Endothelial cell of umbilical vein (primary cell): Measurements from ENCODE around the gene ENPEP. TPM values are rescaled to one million over a fixed set of nuclear protein-coding genes. Genes with fewer than 3 reads are reported as not detected.
A peak's percentile ranks its signal among the peaks of the same experiment; 100 is the strongest.

Experiments
- BruUV-seq: library from RNA; stranded (reverse); fragments of 400-500 nt; replicated peaks from 2 replicates; lab custom pipeline; 2021; lab: Mats Ljungman, UMichigan
- CTCF ChIA-PET: fragments of 300-600, 350-600 bp; sonication (Branson Sonifier 250); formaldehyde crosslinking; loops from one replicate; lab custom pipeline; 2021; ENCODE audit warnings: antibody characterized with exemption, inconsistent platforms; lab: Charles Lee
- POLR2A ChIA-PET: fragments of 300-600, 350-600 bp; sonication (Branson Sonifier 250); formaldehyde crosslinking; loops from one replicate; lab custom pipeline; 2021; ENCODE audit warnings: antibody characterized with exemption, inconsistent platforms; lab: Charles Lee
- DNase-seq: peaks from one replicate; pipeline ENCODE4 v3.0.0-alpha.2; 2011; ENCODE audit warnings: low read depth, low spot score
- FAIRE-seq: peaks from 2 replicates; lab custom pipeline; 2011; peaks lifted over from hg19 to GRCh38; lab: Jason Lieb, UNC
- H2AFZ ChIP-seq: 2 replicates; pipeline ENCODE4 v1.6.0; 2012; ENCODE audit warnings: low read depth, low read length, control low read depth, inconsistent platforms
- H3K27ac ChIP-seq: 2 replicates; pipeline ENCODE4 v1.5.1; 2011; ENCODE audit warnings: low read depth, mild to moderate bottlenecking, control low read depth, low read length, moderate library complexity; ENCODE audit not compliant: insufficient read depth
- H3K27me3 ChIP-seq, 2 experiments: 2 replicates each; pipeline versions ENCODE4 v1.6.0 to v1.6.1; 2011; ENCODE audit warnings: low read length in 2 of 2, mixed read lengths in 1 of 2; ENCODE audit not compliant: control insufficient read depth in 2 of 2, insufficient read depth in 2 of 2
- H3K36me3 ChIP-seq, 2 experiments: 2 replicates in 1 of 2; 3 replicates in 1 of 2; pipeline ENCODE4 v1.5.1; 2011; ENCODE audit warnings: low read length in 2 of 2, mild to moderate bottlenecking in 1 of 2, moderate library complexity in 1 of 2; ENCODE audit not compliant: control insufficient read depth in 2 of 2, insufficient read depth in 2 of 2; ENCODE audit errors: extremely low read depth in 1 of 2
- H3K4me1 ChIP-seq: 3 replicates; pipeline ENCODE4 v1.5.1; 2011; ENCODE audit warnings: mild to moderate bottlenecking, low read length; ENCODE audit not compliant: control insufficient read depth, insufficient read depth; ENCODE audit errors: extremely low read depth
- H3K4me2 ChIP-seq: 2 replicates; pipeline ENCODE4 v1.6.1; 2011; ENCODE audit warnings: low read length, control low read depth, mixed read lengths; ENCODE audit not compliant: insufficient read depth
- H3K4me3 ChIP-seq, 3 experiments: fragments of 200-600 bp in 1 of 3; sonication (generic), shearing (Covaris generic) in 1 of 3; replicated peaks in 1 of 3; 2 replicates each; pipeline ENCODE4 v1.5.1; 2011 to 2016; ENCODE audit warnings: control low read depth in 3 of 3, low read length in 3 of 3, mild to moderate bottlenecking in 2 of 3, inconsistent platforms in 1 of 3, low read depth in 1 of 3, moderate library complexity in 1 of 3; ENCODE audit not compliant: insufficient read depth in 1 of 3
- H3K79me2 ChIP-seq: 2 replicates; pipeline ENCODE4 v1.6.0; 2012; ENCODE audit warnings: low read length, inconsistent platforms; ENCODE audit not compliant: control insufficient read depth, insufficient read depth
- H3K9ac ChIP-seq: replicated peaks from 2 replicates; pipeline ENCODE3; 2011; ENCODE audit warnings: low read length, control low read depth; ENCODE audit not compliant: insufficient read depth; ENCODE audit errors: extremely low read depth
- H3K9me1 ChIP-seq: replicated peaks from 3 replicates; pipeline ENCODE4 v1.6.0; 2011; ENCODE audit warnings: mild to moderate bottlenecking, low read length; ENCODE audit not compliant: control insufficient read depth, insufficient read depth; ENCODE audit errors: extremely low read depth
- H3K9me3 ChIP-seq: replicated peaks from 2 replicates; pipeline ENCODE4 v1.5.1; 2012; ENCODE audit warnings: low read length, inconsistent platforms; ENCODE audit not compliant: control insufficient read depth, insufficient read depth
- H4K20me1 ChIP-seq: replicated peaks from 2 replicates; pipeline ENCODE3; 2011; ENCODE audit warnings: mild to moderate bottlenecking, low read length; ENCODE audit not compliant: control insufficient read depth, insufficient read depth; ENCODE audit errors: extremely low read depth
- CTCF ChIP-seq, 2 donors: IDR thresholded peaks; 1 replicate in 1 of 2; 2 replicates in 1 of 2; pipeline ENCODE4 v1.5.1; 2011; ENCODE audit warnings: low read length in 2 of 2, mild to moderate bottlenecking in 2 of 2, moderate library complexity in 2 of 2, control low read depth in 1 of 2, inconsistent platforms in 1 of 2, low read depth in 1 of 2; ENCODE audit not compliant: insufficient read depth in 1 of 2; ENCODE audit errors: extremely low read depth in 1 of 2
- EZH2 ChIP-seq: IDR thresholded peaks from 2 replicates; pipeline ENCODE4 v1.6.1; 2012; ENCODE audit warnings: borderline replicate concordance, low read depth, mild to moderate bottlenecking, moderate library complexity, low read length, inconsistent platforms; ENCODE audit not compliant: severe bottlenecking
- FOS ChIP-seq: IDR thresholded peaks from 2 replicates; pipeline ENCODE4 v1.6.1; 2011; ENCODE audit warnings: mild to moderate bottlenecking, low read length, moderate library complexity, borderline replicate concordance; ENCODE audit not compliant: insufficient read depth
- GATA2 ChIP-seq: IDR thresholded peaks from 2 replicates; pipeline ENCODE4 v1.7.0; 2011; ENCODE audit warnings: low read depth, mild to moderate bottlenecking, moderate library complexity, mixed read lengths, low read length; ENCODE audit not compliant: insufficient read length, insufficient read depth
- JUN ChIP-seq: IDR thresholded peaks from 2 replicates; pipeline ENCODE4 v1.6.1; 2011; ENCODE audit warnings: borderline replicate concordance, low read depth; ENCODE audit not compliant: insufficient read length, insufficient read depth
- MAX ChIP-seq: IDR thresholded peaks from 2 replicates; pipeline ENCODE4 v1.6.1; 2011; ENCODE audit not compliant: insufficient read depth, insufficient read length
- MYC ChIP-seq: IDR thresholded peaks from one replicate; pipeline ENCODE4 v1.6.1; 2011; ENCODE audit warnings: mild to moderate bottlenecking, low read depth, low read length
- POLR2A ChIP-seq: IDR thresholded peaks from 2 replicates; pipeline ENCODE4 v1.6.1; 2012; ENCODE audit warnings: low read depth, mild to moderate bottlenecking, control low read depth, low read length
- POLR2AphosphoS5 ChIP-seq: IDR thresholded peaks from 2 replicates; pipeline ENCODE4 v1.6.1; 2012; ENCODE audit warnings: low read depth, mild to moderate bottlenecking, control low read depth, low read length, moderate library complexity; ENCODE audit not compliant: insufficient read depth
- dilution Hi-C: fragments of 300-500 bp; cut with MboI; formaldehyde crosslinking; loops from one replicate; pipeline ENCODE4 v1.15.0; 2019; ENCODE audit warnings: low sequenced_read_pairs; ENCODE audit not compliant: extremely low pct_ligation_motif_present
- intact Hi-C: fragments of 100-400 bp; cut with micrococcal nuclease; formaldehyde crosslinking; loops from one replicate; pipeline ENCODE4 v1.10.0; 2022
- polyA plus RNA-seq, 4 experiments: library from polyadenylated mRNA; depleted of rRNA in 3 of 4; stranded (reverse) in 3 of 4; unstranded in 1 of 4; fragments of >200 nt; gene quantifications; 2 replicates each; pipeline versions ENCODE4 v1.2.1 to v1.2.3, GENCODE V29; 2011 to 2012; ENCODE audit warnings: missing spikeins in 1 of 4
- total RNA-seq: library from RNA; stranded (reverse); gene quantifications from 2 replicates; pipeline ENCODE4 v1.2.3, GENCODE V29; 2021

The ENPEP gene
- total and polyA plus RNA-seq, 2 donors (not counting 3 experiments of a cell fraction or from before 2014, with no cell fraction given), result not detected

- no TSS peak for BruUV-seq
- Histone ChIP-seq H3K9me3 (no peaks in the 10 kb centered on the region), H3K4me2 (no peak overlapping the region), H3K36me3 (no peaks in the 10 kb centered on the region), H4K20me1 (no peaks in the 10 kb centered on the region), H2AFZ (no peak overlapping the region), H3K79me2 (no peaks in the 10 kb centered on the region), H3K4me1 (no peaks in the 10 kb centered on the region), H3K27me3 (peaks cover 0 to 4% of the 10 kb centered on the region in 2 experiments), H3K9me1 (no peaks in the 10 kb centered on the region), H3K4me3 (no peak overlapping the region), H3K9ac (no peak overlapping the region), H3K27ac (no peak overlapping the region)
- intact Hi-C loops, result no loop called here
- ChIA-PET POLR2A (no interaction called here), CTCF (interaction anchor here (0.9 to 1.0 kb wide), 2 partner anchors 187 to 479 kb away, joined by 3 read pairs; no protein-coding TSS in a partner anchor)
- TF ChIP-seq GATA2, result no peak
- peak; percentile 43 for TF ChIP-seq FOS
- TF ChIP-seq MAX, result no peak
- dilution Hi-C loops, result no loop called here
- FAIRE-seq (no peak), DNase-seq (peak; percentile 6)
Observed at GRCh38 chr4:110484767-110485166, 8.8 kb downstream of the ENPEP start.

GRCh38 chr4:110485452-110485851, 9.5 kb downstream of the ENPEP start:
- Histone ChIP-seq H3K27me3 (peaks cover 0 to 4% of the 10 kb centered on the region in 2 experiments), H3K4me3 (no peak overlapping the region), H4K20me1 (no peaks in the 10 kb centered on the region), H3K79me2 (no peaks in the 10 kb centered on the region), H3K9me1 (no peaks in the 10 kb centered on the region), H3K9me3 (no peaks in the 10 kb centered on the region), H3K36me3 (no peaks in the 10 kb centered on the region), H2AFZ (no peak overlapping the region), H3K9ac (no peak overlapping the region), H3K4me1 (no peaks in the 10 kb centered on the region), H3K27ac (no peak overlapping the region), H3K4me2 (no peak overlapping the region)
- TF ChIP-seq MAX, result no peak
- TF ChIP-seq GATA2, result no peak
- no peak for TF ChIP-seq CTCF (IDR thresholded peaks at IDR 0.05; ENCODE audit: extremely low read depth in 1 of 2, insufficient read depth in 1 of 2, low read depth in 1 of 2, low read length in 2 of 2)
- TF ChIP-seq JUN, result no peak
- no peak for TF ChIP-seq EZH2
- no peak for TF ChIP-seq POLR2A
- no peak for TF ChIP-seq POLR2AphosphoS5
- TF ChIP-seq MYC, result no peak
- no peak for TF ChIP-seq FOS
- POLR2A ChIA-PET, result no interaction called here
- dilution Hi-C loops, result no loop called here
- DNase-seq (no peak), FAIRE-seq (no peak)
- CTCF ChIA-PET, result interaction anchor here (1.0 kb wide), 1 partner anchor 188 kb away, joined by 3 read pairs; no protein-coding TSS in a partner anchor
- intact Hi-C loops, result no loop called here
- BruUV-seq, result no TSS peak
